ENCODE measurements around the gene CCT7.
"Not testable (repeated sequence)": the region's sequence is repeated elsewhere in the genome, so short reads cannot be mapped to it uniquely, and the experiment has no call there.

The CCT7 gene

GRCh38 chr2:73233932-73234832, at the start of gene CCT7:
Gene CCT7, plus strand, starts transcription at chr2:73234308. Its CDS starts 71 bp downstream, at chr2:73234379.
- peak within 1 kb of the TSS; percentile 98 for H3K4me3 ChIP-seq (replicated peaks; ENCODE audit: low read depth, low read length)
- TF ChIP-seq CTCF (IDR thresholded peaks at IDR 0.05; ENCODE audit: low read depth, low read length, missing control alignments), result no peak
- peak; percentile 71 for DNase-seq (ENCODE audit: extremely low read depth, low read depth)

- no peak for TF ChIP-seq CTCF (IDR thresholded peaks at IDR 0.05; ENCODE audit: low read depth, low read length, missing control alignments)
- no peak overlapping the region for H3K4me3 ChIP-seq (replicated peaks; ENCODE audit: low read depth, low read length)
- no peak for DNase-seq (ENCODE audit: extremely low read depth, low read depth)
Observed at GRCh38 chr2:73185965-73186364, 48.1 kb upstream of the CCT7 start.

GRCh38 chr2:73187549-73187948, 46.6 kb upstream of the CCT7 start:
- H3K4me3 ChIP-seq (replicated peaks; ENCODE audit: low read depth, low read length), result no peak overlapping the region

GRCh38 chr2:73197579-73197978, 36.5 kb upstream of the CCT7 start:
- no peak for TF ChIP-seq CTCF (IDR thresholded peaks at IDR 0.05; ENCODE audit: low read depth, low read length, missing control alignments)
- no peak for DNase-seq (ENCODE audit: extremely low read depth, low read depth)
- H3K4me3 ChIP-seq (replicated peaks; ENCODE audit: low read depth, low read length), result no peak overlapping the region

More at GRCh38 chr2:73187549-73187948, 46.6 kb upstream of the CCT7 start:
- no peak for TF ChIP-seq CTCF (IDR thresholded peaks at IDR 0.05; ENCODE audit: low read depth, low read length, missing control alignments)
- DNase-seq (ENCODE audit: extremely low read depth, low read depth), result no peak

- DNase-seq (ENCODE audit: extremely low read depth, low read depth); H3K4me3 ChIP-seq (replicated peaks; ENCODE audit: low read depth, low read length): not testable (repeated sequence)
Observed at GRCh38 chr2:73200281-73200680, 33.8 kb upstream of the CCT7 start.

GRCh38 chr2:73202156-73203054, 31.7 kb upstream of the CCT7 start, which contains the start of gene NOTO:
Gene NOTO, plus strand, starts transcription at chr2:73202574. Its CDS starts 93 bp downstream, at chr2:73202667.
- no peak for TF ChIP-seq CTCF (IDR thresholded peaks at IDR 0.05; ENCODE audit: low read depth, low read length, missing control alignments)
- DNase-seq (ENCODE audit: extremely low read depth, low read depth), result no peak
- H3K4me3 ChIP-seq (replicated peaks; ENCODE audit: low read depth, low read length), result no peak within 1 kb of the TSS

Measured in HFF-Myc (cell line).